Measurements from ENCODE around the gene CD320. TPM values are rescaled to one million over a fixed set of nuclear protein-coding genes. Genes with fewer than 3 reads are reported as not detected.

CD320 gene
- total and polyA plus RNA-seq, 2 of the 8 experiments (the other 6 are each of a cell fraction or from before 2014, with no cell fraction given) = 80.4 to 157 TPM

GRCh38 chr19:8302734-8303133 is 5.4 kb downstream of the CD320 start (continued):
- TF ChIP-seq NANOG (IDR thresholded peaks at IDR 0.05; ENCODE audit: insufficient read depth, low read depth, low read length, poor library complexity, severe bottlenecking) = no peak
- no peak for TF ChIP-seq PHF8 (conservative IDR thresholded peaks at IDR 0.05; ENCODE audit: low read depth, low read length)
- TF ChIP-seq FOSL1 (IDR thresholded peaks at IDR 0.05; ENCODE audit: insufficient read depth, low read depth, low read length) = no peak
- TF ChIP-seq CTCF (IDR thresholded peaks at IDR 0.05; ENCODE audit: control extremely low read depth in 1 of 3, insufficient read depth in 1 of 3, low read depth in 1 of 3, low read length in 3 of 3) = no peak
- no peak for TF ChIP-seq KDM1A (IDR thresholded peaks at IDR 0.05; ENCODE audit: borderline replicate concordance, low read length)
- TF ChIP-seq SUZ12 (IDR thresholded peaks at IDR 0.05; ENCODE audit: low read length) = no peak
- TF ChIP-seq SAP30 (IDR thresholded peaks at IDR 0.05; ENCODE audit: insufficient read depth, insufficient replicate concordance, low read length) = no peak
- no peak for TF ChIP-seq BRCA1 (IDR thresholded peaks at IDR 0.05; ENCODE audit: low read depth, low read length)

Measured in H1 (cell line).